OCI-LY1 (cell line): ENCODE data around the gene SLC35F5.

Experiments
- EZH2 ChIP-seq: fragments of 200-600 bp; sonication (generic), shearing (Covaris generic); IDR thresholded peaks from 2 replicates; pipeline ENCODE4 v1.8.0; 2017; ENCODE audit warnings: borderline replicate concordance, mixed run types, mild to moderate bottlenecking, antibody characterized with exemption, low read length, moderate library complexity, mixed read lengths
- TF ChIP-seq, protein P1 (sequence below): fragments of 200-600 bp; sonication (generic), shearing (Covaris generic); IDR thresholded peaks from 2 replicates; pipeline ENCODE4 v1.5.1; 2017; ENCODE audit warnings: mild to moderate bottlenecking, antibody characterized with exemption, low read length, moderate library complexity, mixed read lengths

- TF ChIP-seq, protein P1, sequence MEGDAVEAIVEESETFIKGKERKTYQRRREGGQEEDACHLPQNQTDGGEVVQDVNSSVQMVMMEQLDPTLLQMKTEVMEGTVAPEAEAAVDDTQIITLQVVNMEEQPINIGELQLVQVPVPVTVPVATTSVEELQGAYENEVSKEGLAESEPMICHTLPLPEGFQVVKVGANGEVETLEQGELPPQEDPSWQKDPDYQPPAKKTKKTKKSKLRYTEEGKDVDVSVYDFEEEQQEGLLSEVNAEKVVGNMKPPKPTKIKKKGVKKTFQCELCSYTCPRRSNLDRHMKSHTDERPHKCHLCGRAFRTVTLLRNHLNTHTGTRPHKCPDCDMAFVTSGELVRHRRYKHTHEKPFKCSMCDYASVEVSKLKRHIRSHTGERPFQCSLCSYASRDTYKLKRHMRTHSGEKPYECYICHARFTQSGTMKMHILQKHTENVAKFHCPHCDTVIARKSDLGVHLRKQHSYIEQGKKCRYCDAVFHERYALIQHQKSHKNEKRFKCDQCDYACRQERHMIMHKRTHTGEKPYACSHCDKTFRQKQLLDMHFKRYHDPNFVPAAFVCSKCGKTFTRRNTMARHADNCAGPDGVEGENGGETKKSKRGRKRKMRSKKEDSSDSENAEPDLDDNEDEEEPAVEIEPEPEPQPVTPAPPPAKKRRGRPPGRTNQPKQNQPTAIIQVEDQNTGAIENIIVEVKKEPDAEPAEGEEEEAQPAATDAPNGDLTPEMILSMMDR: no peak
- no peak for TF ChIP-seq EZH2
Measured at GRCh38 chr2:113756355-113757137, at the start of gene SLC35F5.
